DND-41 (cell line): ENCODE measurements around the gene AHNAK2.
A peak's percentile ranks its signal among the peaks of the same experiment; 100 is the strongest.

Experiments
- ATAC-seq: fragments of 200-7000 bp; cut with Tn5 transposase; 3 replicates; pipeline ENCODE4 v1.9.1; 2021; ENCODE audit warnings: low read depth; ENCODE audit not compliant: insufficient read depth
- DNase-seq: peaks from one replicate; pipeline ENCODE4 v3.0.0-alpha.2; 2020
- H2AFZ ChIP-seq: 2 replicates; pipeline ENCODE4 v1.6.0; 2012; ENCODE audit warnings: low read depth, low read length
- H3K27ac ChIP-seq: 2 replicates; pipeline ENCODE4 v1.5.1; 2012; ENCODE audit warnings: low read length, inconsistent platforms
- H3K27me3 ChIP-seq: fragments of 200-600 bp; sonication (generic); 2 replicates; pipeline ENCODE4 v1.6.0; 2012; ENCODE audit warnings: low read length, mild to moderate bottlenecking, inconsistent platforms; ENCODE audit not compliant: insufficient read depth, poor library complexity
- H3K36me3 ChIP-seq: 2 replicates; pipeline ENCODE4 v1.5.1; 2012; ENCODE audit warnings: low read length, inconsistent platforms; ENCODE audit not compliant: insufficient read depth
- H3K4me1 ChIP-seq: 2 replicates; pipeline ENCODE4 v1.5.1; 2012; ENCODE audit warnings: mild to moderate bottlenecking, low read length; ENCODE audit not compliant: insufficient read depth
- H3K4me2 ChIP-seq: 2 replicates; pipeline ENCODE4 v1.6.0; 2012; ENCODE audit warnings: mild to moderate bottlenecking, moderate library complexity, low read length, inconsistent platforms; ENCODE audit not compliant: insufficient read depth
- H3K4me3 ChIP-seq, 2 experiments: fragments of 200-600 bp in 1 of 2; shearing (Covaris generic) in 1 of 2; 2 replicates each; pipeline ENCODE4 v1.5.1; 2012 to 2016; ENCODE audit warnings: inconsistent platforms in 2 of 2, low read length in 2 of 2, mild to moderate bottlenecking in 2 of 2, low read depth in 1 of 2, moderate library complexity in 1 of 2
- H3K79me2 ChIP-seq: 2 replicates; pipeline ENCODE4 v1.6.0; 2012; ENCODE audit warnings: low read length, inconsistent platforms; ENCODE audit not compliant: insufficient read depth
- H3K9ac ChIP-seq: 2 replicates; pipeline ENCODE4 v1.6.0; 2012; ENCODE audit warnings: low read depth, mild to moderate bottlenecking, inconsistent platforms, low read length, moderate library complexity
- H3K9me3 ChIP-seq: 2 replicates; pipeline ENCODE4 v1.5.1; 2012; ENCODE audit warnings: low read length, moderate library complexity, mild to moderate bottlenecking, inconsistent platforms; ENCODE audit not compliant: insufficient read depth, severe bottlenecking
- H4K20me1 ChIP-seq: 2 replicates; pipeline ENCODE4 v1.6.0; 2012; ENCODE audit warnings: low read length; ENCODE audit not compliant: insufficient read depth
- CTCF ChIP-seq: IDR thresholded peaks from 2 replicates; pipeline ENCODE4 v1.5.1; 2012; ENCODE audit warnings: borderline replicate concordance, low read length, moderate library complexity, mild to moderate bottlenecking; ENCODE audit not compliant: poor library complexity, severe bottlenecking; ENCODE audit errors: extremely low read depth
- EZH2 ChIP-seq: IDR thresholded peaks from 3 replicates; pipeline ENCODE4 v1.6.1; 2012; ENCODE audit warnings: borderline replicate concordance, low read depth, mild to moderate bottlenecking, moderate library complexity, low read length, inconsistent platforms; ENCODE audit not compliant: severe bottlenecking

Gene AHNAK2

GRCh38 chr14:105007593-105008264, 29.6 kb upstream of the AHNAK2 start:
- peaks cover 71% of the 10 kb centered on the region for H3K36me3 ChIP-seq
- no peaks in the 10 kb centered on the region for H3K4me1 ChIP-seq
- no peak overlapping the region for H3K4me3 ChIP-seq
- no peak overlapping the region for H3K4me2 ChIP-seq
- no peak for TF ChIP-seq CTCF
- no peak overlapping the region for H3K9ac ChIP-seq
- no peak overlapping the region for H2AFZ ChIP-seq
- peaks cover 58% of the 10 kb centered on the region for H3K79me2 ChIP-seq
- no peaks in the 10 kb centered on the region for H3K9me3 ChIP-seq
- H3K27ac ChIP-seq, result no peak overlapping the region
- DNase-seq, result no peak
- no peaks in the 10 kb centered on the region for H3K27me3 ChIP-seq
- H4K20me1 ChIP-seq, result peaks cover 71% of the 10 kb centered on the region
- ATAC-seq, result 0 out of 3 replicates have a peak, but pooled peaks have one; percentile 2

- Histone ChIP-seq H3K4me2 (no peak overlapping the region), H3K36me3 (peaks cover 63% of the 10 kb centered on the region), H3K9me3 (no peaks in the 10 kb centered on the region), H3K27ac (no peak overlapping the region), H3K4me1 (no peaks in the 10 kb centered on the region), H3K79me2 (peaks cover 51% of the 10 kb centered on the region), H4K20me1 (peaks cover 64% of the 10 kb centered on the region), H2AFZ (no peak overlapping the region), H3K27me3 (no peaks in the 10 kb centered on the region), H3K4me3 (no peak overlapping the region), H3K9ac (no peak overlapping the region)
- no peak for TF ChIP-seq CTCF
- ATAC-seq (peak; percentile 22; the same call in 2 of the 3 replicates), DNase-seq (no peak)
These were observed 28.8 kb upstream of the AHNAK2 start for GRCh38 chr14:105006831-105007592.

GRCh38 chr14:105005929-105006830, 28.0 kb upstream of the AHNAK2 start:
- peaks cover 55% of the 10 kb centered on the region for H3K36me3 ChIP-seq
- TF ChIP-seq EZH2 (no peak), CTCF (no peak)
- no peaks in the 10 kb centered on the region for H3K9me3 ChIP-seq
- ATAC-seq (peak; percentile 39), DNase-seq (no peak)
- H3K27ac ChIP-seq, result no peak overlapping the region
- no peak overlapping the region for H3K9ac ChIP-seq
- no peaks in the 10 kb centered on the region for H3K27me3 ChIP-seq
- H2AFZ ChIP-seq, result no peak overlapping the region
- peaks cover 43% of the 10 kb centered on the region for H3K79me2 ChIP-seq
- no peak overlapping the region for H3K4me3 ChIP-seq
- no peaks in the 10 kb centered on the region for H3K4me1 ChIP-seq
- H3K4me2 ChIP-seq, result no peak overlapping the region
- peaks cover 56% of the 10 kb centered on the region for H4K20me1 ChIP-seq
